ENCODE measurements around the gene USP46. TPM values are rescaled to one million over a fixed set of nuclear protein-coding genes. Genes with fewer than 3 reads are reported as not detected.

USP46 gene
- total and polyA plus RNA-seq, 10 donors = 1.2 to 17.1 (median 9.1) TPM

DNA sequence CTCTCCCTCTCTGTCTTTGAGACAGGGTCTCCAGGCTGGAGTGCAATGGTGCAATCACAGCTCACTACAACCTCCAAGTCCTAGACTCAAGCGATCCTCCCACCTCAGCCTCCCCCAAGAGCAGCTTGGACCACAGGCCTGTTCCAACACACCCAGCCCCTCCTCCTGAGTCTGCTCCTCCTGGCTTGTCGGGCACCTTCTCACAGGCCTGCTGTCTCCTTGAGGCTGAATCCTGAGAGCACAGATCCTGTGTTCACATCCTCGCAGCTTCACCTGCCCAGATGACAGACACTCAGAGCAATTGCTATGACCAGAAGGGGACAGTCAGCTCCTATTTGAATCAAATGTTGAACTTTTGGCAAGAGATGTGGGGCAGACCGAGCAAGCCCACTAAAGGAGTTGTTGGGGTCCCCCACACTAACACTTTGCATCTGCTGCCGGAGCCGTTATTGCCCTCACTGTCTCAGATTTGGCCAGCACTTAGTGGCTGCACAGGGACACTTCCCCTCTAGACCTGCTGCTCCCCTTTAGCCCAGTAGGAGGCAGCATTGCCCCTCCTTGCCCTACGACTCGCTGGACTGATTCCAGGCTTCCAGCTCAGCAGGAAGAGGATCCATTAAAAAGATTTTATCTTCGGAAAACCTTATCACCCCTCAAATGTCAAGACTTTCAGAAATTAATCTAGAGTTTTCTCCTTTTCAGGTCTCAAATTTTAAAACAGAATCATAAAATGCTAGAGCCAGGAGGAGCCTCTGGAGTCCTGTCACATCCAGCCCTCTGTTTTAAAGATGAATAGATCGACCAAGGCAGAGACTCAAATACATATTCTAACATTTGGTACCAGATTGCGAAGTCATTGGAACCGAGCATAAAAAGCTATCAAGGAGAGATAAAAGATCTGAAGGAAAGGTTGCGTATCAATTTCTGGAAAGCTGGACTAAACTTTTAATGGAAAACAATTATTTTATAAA, 113.7 kb downstream of the USP46 start:
- no peaks in the 10 kb centered on the region for H3K9me3 ChIP-seq
- no peaks in the 10 kb centered on the region for H3K36me3 ChIP-seq
- H3K4me1 ChIP-seq = peaks cover 0 to 8% (median 3%) of the 10 kb centered on the region in 6 donors
- TF ChIP-seq POLR2AphosphoS5 (IDR thresholded peaks at IDR 0.05) = peak in 2 of 3 donors; percentile 28 to 74
- no peak for TF ChIP-seq POLR2A (IDR thresholded peaks at IDR 0.05)
- TF ChIP-seq, protein P1, sequence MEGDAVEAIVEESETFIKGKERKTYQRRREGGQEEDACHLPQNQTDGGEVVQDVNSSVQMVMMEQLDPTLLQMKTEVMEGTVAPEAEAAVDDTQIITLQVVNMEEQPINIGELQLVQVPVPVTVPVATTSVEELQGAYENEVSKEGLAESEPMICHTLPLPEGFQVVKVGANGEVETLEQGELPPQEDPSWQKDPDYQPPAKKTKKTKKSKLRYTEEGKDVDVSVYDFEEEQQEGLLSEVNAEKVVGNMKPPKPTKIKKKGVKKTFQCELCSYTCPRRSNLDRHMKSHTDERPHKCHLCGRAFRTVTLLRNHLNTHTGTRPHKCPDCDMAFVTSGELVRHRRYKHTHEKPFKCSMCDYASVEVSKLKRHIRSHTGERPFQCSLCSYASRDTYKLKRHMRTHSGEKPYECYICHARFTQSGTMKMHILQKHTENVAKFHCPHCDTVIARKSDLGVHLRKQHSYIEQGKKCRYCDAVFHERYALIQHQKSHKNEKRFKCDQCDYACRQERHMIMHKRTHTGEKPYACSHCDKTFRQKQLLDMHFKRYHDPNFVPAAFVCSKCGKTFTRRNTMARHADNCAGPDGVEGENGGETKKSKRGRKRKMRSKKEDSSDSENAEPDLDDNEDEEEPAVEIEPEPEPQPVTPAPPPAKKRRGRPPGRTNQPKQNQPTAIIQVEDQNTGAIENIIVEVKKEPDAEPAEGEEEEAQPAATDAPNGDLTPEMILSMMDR (IDR thresholded peaks at IDR 0.05 in 8 of 11, conservative IDR thresholded peaks at IDR 0.05 in 3 of 11) = peak; percentile 60 to 89 (median 85)
- 41 to 51% (median 43%) methylated on average over 13 of the region's 13 CpGs for WGBS, 5 donors
- intact Hi-C loops (cut with DNase I; ENCODE audit: low total_unique reads) = loop anchor here (5.0 kb wide), 1 partner anchor 437 kb away; no protein-coding TSS in a partner anchor
- no peak overlapping the region for H3K27ac ChIP-seq
- H3K4me3 ChIP-seq = no peak overlapping the region
- peak; percentile 77 for DNase-seq
- peaks cover 0 to 21% (median 0%) of the 10 kb centered on the region in 7 donors for H3K27me3 ChIP-seq (replicated peaks in 1 of 7)

Other genes with a start within 250 kb of the USP46 start
- gene ERVMER34-1, start 92.1 kb upstream of the USP46 start, total RNA-seq = 1 to 10 TPM in 5 of 7 donors, under 1 TPM in 2; 0.46 to 2.6 (median 1.2) TPM
- gene ERVMER34-1, start 92.1 kb upstream of the USP46 start, polyA plus RNA-seq = under 1 TPM; 0.09 to 0.29 (median 0.19) TPM
- gene RASL11B, start 203.0 kb upstream of the USP46 start, total RNA-seq = 10 to 100 TPM in 5 of 7 donors, 1 to 10 TPM in 2; 4.4 to 55.6 (median 31.6) TPM
- gene RASL11B, start 203.0 kb upstream of the USP46 start, polyA plus RNA-seq = 10 to 100 TPM; 12.2 to 16.5 (median 13.6) TPM

Data from spleen (tissue), 11 donors.